Fibroblast of mammary gland (primary cell): ENCODE measurements around the gene PRKAG2.

ENCODE experiments used
- DNase-seq: peaks from one replicate; pipeline ENCODE4 v3.0.0-alpha.2; 2010; ENCODE audit warnings: low read depth
- H3K4me3 ChIP-seq: 2 replicates; pipeline ENCODE4 v1.5.1; 2011; ENCODE audit warnings: low read depth, mild to moderate bottlenecking, low read length, moderate library complexity; ENCODE audit not compliant: control insufficient read depth
- CTCF ChIP-seq: conservative IDR thresholded peaks from 2 replicates; pipeline ENCODE4 v1.5.1; 2011; ENCODE audit warnings: low read depth, low read length, inconsistent platforms; ENCODE audit not compliant: control insufficient read depth, insufficient read depth

PRKAG2 gene

GRCh38 chr7:151686826-151687225, 190.1 kb downstream of the PRKAG2 start:
- no peak for TF ChIP-seq CTCF
- H3K4me3 ChIP-seq = no peak overlapping the region
- no peak for DNase-seq

GRCh38 chr7:151686016-151686766, 190.7 kb downstream of the PRKAG2 start:
- no peak overlapping the region for H3K4me3 ChIP-seq
- DNase-seq = no peak
- TF ChIP-seq CTCF = no peak

GRCh38 chr7:151684408-151685175, 192.3 kb downstream of the PRKAG2 start:
- no peak overlapping the region for H3K4me3 ChIP-seq
- no peak for TF ChIP-seq CTCF
- peak; percentile 35 for DNase-seq

GRCh38 chr7:151683615-151684407, 193.1 kb downstream of the PRKAG2 start:
- TF ChIP-seq CTCF = no peak
- no peak for DNase-seq
- H3K4me3 ChIP-seq = no peak overlapping the region

GRCh38 chr7:151682831-151683614, 193.9 kb downstream of the PRKAG2 start:
- DNase-seq = no peak
- TF ChIP-seq CTCF = no peak
- H3K4me3 ChIP-seq = no peak overlapping the region

GRCh38 chr7:151681726-151682125, 195.2 kb downstream of the PRKAG2 start:
- TF ChIP-seq CTCF = no peak
- no peak overlapping the region for H3K4me3 ChIP-seq
- no peak for DNase-seq
